AG10803 (cell line): ENCODE results near the gene ATF6B.
A peak's percentile ranks its signal among the peaks of the same experiment; 100 is the strongest.

ENCODE experiments used
- DNase-seq: peaks from one replicate; pipeline ENCODE4 v3.0.0; 2010; ENCODE audit warnings: low read depth
- H3K4me3 ChIP-seq: 2 replicates; pipeline ENCODE4 v1.5.1; 2011; ENCODE audit warnings: mild to moderate bottlenecking, low read length, control low read depth
- CTCF ChIP-seq: conservative IDR thresholded peaks from 2 replicates; pipeline ENCODE4 v1.5.1; 2011; ENCODE audit warnings: mild to moderate bottlenecking, low read length, control low read depth, inconsistent platforms

ATF6B gene

GRCh38 chr6:32127717-32128592, at the start of gene ATF6B:
ATF6B (minus strand) TSS chr6:32128246; CDS start chr6:32128207, 39 bp downstream.
- H3K4me3 ChIP-seq: peak within 1 kb of the TSS; percentile 100
- TF ChIP-seq CTCF: no peak
- peak; percentile 100 for DNase-seq

GRCh38 chr6:32177183-32177787, 49.2 kb upstream of the ATF6B start:
- H3K4me3 ChIP-seq: peak overlapping the region; percentile 97
- TF ChIP-seq CTCF: no peak

GRCh38 chr6:32176476-32177182, 48.6 kb upstream of the ATF6B start:
- peak overlapping the region; percentile 97 for H3K4me3 ChIP-seq
- DNase-seq: peak; percentile 40
- no peak for TF ChIP-seq CTCF

More at GRCh38 chr6:32177183-32177787, 49.2 kb upstream of the ATF6B start:
- no peak for DNase-seq

- TF ChIP-seq CTCF: no peak
- peak; percentile 98 for DNase-seq
- H3K4me3 ChIP-seq: peak within 1 kb of the TSS; percentile 97
Measured at GRCh38 chr6:32175711-32176475, 47.8 kb upstream of the ATF6B start, which contains the start of gene AGPAT1. AGPAT1 (minus strand) TSS chr6:32176084; CDS start chr6:32171496, 4,588 bp downstream.

- no peak for DNase-seq
- H3K4me3 ChIP-seq: peak overlapping the region; percentile 97
- no peak for TF ChIP-seq CTCF
Measured at GRCh38 chr6:32175322-32175710, 47.3 kb upstream of the ATF6B start.

- TF ChIP-seq CTCF: no peak
- peak overlapping the region; percentile 97 for H3K4me3 ChIP-seq
- no peak for DNase-seq
Measured at GRCh38 chr6:32174416-32174815, 46.4 kb upstream of the ATF6B start.
